HepG2 (cell line): Measurements from ENCODE around the gene MAP6D1.

ENCODE experiments used
- ATF1 ChIP-seq: IDR thresholded peaks from 2 replicates; pipeline ENCODE4 v1.6.1; 2016; ENCODE audit warnings: mild to moderate bottlenecking, control low read depth
- BRD4 ChIP-seq: sonication (generic); formaldehyde crosslinking; IDR thresholded peaks from 2 replicates; pipeline ENCODE4 v1.4.0; 2020; ENCODE audit warnings: missing genetic modification reagents
- ETV5 ChIP-seq: IDR thresholded peaks from 2 replicates; pipeline ENCODE4 v1.6.1; 2018; ENCODE audit warnings: missing biosample characterization, missing genetic modification reagents, inconsistent platforms, borderline replicate concordance
- MTA3 ChIP-seq: sonication (generic); formaldehyde crosslinking; IDR thresholded peaks from 2 replicates; pipeline ENCODE4 v1.4.0; 2020; ENCODE audit warnings: missing genetic modification reagents
- POLR2A ChIP-seq, 2 experiments: IDR thresholded peaks; 2 replicates each; pipeline ENCODE4 v1.6.1; 2011; ENCODE audit warnings: low read depth in 2 of 2, low read length in 2 of 2, mild to moderate bottlenecking in 1 of 2, moderate library complexity in 1 of 2; ENCODE audit not compliant: insufficient read depth in 1 of 2
- ZNF557 ChIP-seq: sonication (generic); formaldehyde crosslinking; IDR thresholded peaks from 2 replicates; pipeline ENCODE4 v1.4.0; 2020; ENCODE audit warnings: missing genetic modification reagents
- TF ChIP-seq, protein P1 (sequence below): sonication (generic); IDR thresholded peaks from 2 replicates; pipeline ENCODE4 v1.6.1; 2016; ENCODE audit warnings: low read depth, borderline replicate concordance
- TF ChIP-seq, protein P2 (sequence below): sonication (generic); formaldehyde crosslinking; IDR thresholded peaks from 2 replicates; pipeline ENCODE4 v1.4.0; 2020; ENCODE audit warnings: low read depth, mild to moderate bottlenecking, missing genetic modification reagents
- TF ChIP-seq, protein P3 (sequence below): sonication (generic); formaldehyde crosslinking; conservative IDR thresholded peaks from 2 replicates; pipeline ENCODE4 v1.5.0; 2020; ENCODE audit warnings: missing genetic modification reagents
- TF ChIP-seq, protein P4 (sequence below): sonication (generic); formaldehyde crosslinking; IDR thresholded peaks from 2 replicates; pipeline ENCODE4 v1.8.1; 2023; ENCODE audit warnings: mild to moderate bottlenecking, inconsistent platforms, moderate library complexity, missing genetic modification reagents, borderline replicate concordance

DNA sequence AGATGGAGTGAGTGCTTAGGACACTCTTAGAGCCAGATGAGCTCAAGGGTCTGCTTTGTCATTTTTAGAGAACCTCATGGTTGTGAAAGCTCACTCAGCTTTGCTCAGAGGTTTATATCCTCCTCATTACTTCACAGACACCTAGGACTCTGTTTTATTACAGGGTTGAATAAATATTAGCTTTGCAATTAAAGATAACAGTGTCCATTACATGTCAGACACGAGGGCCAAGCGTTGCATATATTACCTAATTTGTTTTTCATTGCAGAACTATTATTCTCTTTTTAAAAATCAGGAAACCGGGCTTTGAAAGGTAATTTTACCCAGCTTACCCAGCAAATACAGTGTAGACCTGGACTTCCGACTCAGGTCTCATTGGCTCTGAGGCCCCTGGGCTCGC, 16.1 kb downstream of the MAP6D1 start:
- TF ChIP-seq, protein P1, sequence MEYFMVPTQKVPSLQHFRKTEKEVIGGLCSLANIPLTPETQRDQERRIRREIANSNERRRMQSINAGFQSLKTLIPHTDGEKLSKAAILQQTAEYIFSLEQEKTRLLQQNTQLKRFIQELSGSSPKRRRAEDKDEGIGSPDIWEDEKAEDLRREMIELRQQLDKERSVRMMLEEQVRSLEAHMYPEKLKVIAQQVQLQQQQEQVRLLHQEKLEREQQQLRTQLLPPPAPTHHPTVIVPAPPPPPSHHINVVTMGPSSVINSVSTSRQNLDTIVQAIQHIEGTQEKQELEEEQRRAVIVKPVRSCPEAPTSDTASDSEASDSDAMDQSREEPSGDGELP, result no peak
- no peak for TF ChIP-seq ZNF557 (CRISPR knock-in tag)
- TF ChIP-seq MTA3, result no peak
- no peak for TF ChIP-seq ETV5 (CRISPR knock-in tag)
- TF ChIP-seq, protein P2, sequence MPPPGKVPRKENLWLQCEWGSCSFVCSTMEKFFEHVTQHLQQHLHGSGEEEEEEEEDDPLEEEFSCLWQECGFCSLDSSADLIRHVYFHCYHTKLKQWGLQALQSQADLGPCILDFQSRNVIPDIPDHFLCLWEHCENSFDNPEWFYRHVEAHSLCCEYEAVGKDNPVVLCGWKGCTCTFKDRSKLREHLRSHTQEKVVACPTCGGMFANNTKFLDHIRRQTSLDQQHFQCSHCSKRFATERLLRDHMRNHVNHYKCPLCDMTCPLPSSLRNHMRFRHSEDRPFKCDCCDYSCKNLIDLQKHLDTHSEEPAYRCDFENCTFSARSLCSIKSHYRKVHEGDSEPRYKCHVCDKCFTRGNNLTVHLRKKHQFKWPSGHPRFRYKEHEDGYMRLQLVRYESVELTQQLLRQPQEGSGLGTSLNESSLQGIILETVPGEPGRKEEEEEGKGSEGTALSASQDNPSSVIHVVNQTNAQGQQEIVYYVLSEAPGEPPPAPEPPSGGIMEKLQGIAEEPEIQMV (CRISPR knock-in tag), result no peak
- TF ChIP-seq, protein P3, sequence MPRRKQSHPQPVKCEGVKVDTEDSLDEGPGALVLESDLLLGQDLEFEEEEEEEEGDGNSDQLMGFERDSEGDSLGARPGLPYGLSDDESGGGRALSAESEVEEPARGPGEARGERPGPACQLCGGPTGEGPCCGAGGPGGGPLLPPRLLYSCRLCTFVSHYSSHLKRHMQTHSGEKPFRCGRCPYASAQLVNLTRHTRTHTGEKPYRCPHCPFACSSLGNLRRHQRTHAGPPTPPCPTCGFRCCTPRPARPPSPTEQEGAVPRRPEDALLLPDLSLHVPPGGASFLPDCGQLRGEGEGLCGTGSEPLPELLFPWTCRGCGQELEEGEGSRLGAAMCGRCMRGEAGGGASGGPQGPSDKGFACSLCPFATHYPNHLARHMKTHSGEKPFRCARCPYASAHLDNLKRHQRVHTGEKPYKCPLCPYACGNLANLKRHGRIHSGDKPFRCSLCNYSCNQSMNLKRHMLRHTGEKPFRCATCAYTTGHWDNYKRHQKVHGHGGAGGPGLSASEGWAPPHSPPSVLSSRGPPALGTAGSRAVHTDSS (CRISPR knock-in tag), result no peak
- no peak for TF ChIP-seq ATF1
- TF ChIP-seq, protein P4, sequence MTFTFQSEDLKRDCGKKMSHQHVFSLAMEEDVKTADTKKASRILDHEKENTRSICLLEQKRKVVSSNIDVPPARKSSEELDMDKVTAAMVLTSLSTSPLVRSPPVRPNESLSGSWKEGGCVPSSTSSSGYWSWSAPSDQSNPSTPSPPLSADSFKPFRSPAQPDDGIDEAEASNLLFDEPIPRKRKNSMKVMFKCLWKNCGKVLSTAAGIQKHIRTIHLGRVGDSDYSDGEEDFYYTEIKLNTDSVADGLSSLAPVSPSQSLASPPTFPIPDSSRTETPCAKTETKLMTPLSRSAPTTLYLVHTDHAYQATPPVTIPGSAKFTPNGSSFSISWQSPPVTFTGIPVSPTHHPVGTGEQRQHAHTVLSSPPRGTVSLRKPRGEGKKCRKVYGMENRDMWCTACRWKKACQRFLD (CRISPR knock-in tag), result no peak
- no peak for TF ChIP-seq POLR2A (IDR thresholded peaks at IDR 0.05; ENCODE audit: insufficient read depth in 1 of 2, low read depth in 2 of 2, low read length in 2 of 2)
- TF ChIP-seq BRD4 (CRISPR knock-in tag), result no peak
